NCI-H2107 (cell line): Measurements from ENCODE around the gene NFYA.

ENCODE experiments used
- DNase-seq: peaks from one replicate; lab custom pipeline; 2025; lab: John Stamatoyannopoulos, UW

Gene NFYA

GRCh38 chr6:41046084-41046483 is 26.7 kb upstream of the NFYA start:
- DNase-seq: no peak

GRCh38 chr6:41047306-41047705 is 25.5 kb upstream of the NFYA start:
- DNase-seq: no peak

- no peak for DNase-seq
Measured at GRCh38 chr6:41047745-41048732, 24.7 kb upstream of the NFYA start.

- DNase-seq: no peak
Measured at GRCh38 chr6:41049521-41049920, 23.3 kb upstream of the NFYA start.

GRCh38 chr6:41049955-41050354 is 22.8 kb upstream of the NFYA start:
- no peak for DNase-seq

- no peak for DNase-seq
Measured at GRCh38 chr6:41050536-41050935, 22.2 kb upstream of the NFYA start.

- DNase-seq: no peak
Measured at GRCh38 chr6:41051873-41052272, 20.9 kb upstream of the NFYA start.

- no peak for DNase-seq
Measured at GRCh38 chr6:41053041-41053440, 19.7 kb upstream of the NFYA start, which contains the start of gene APOBEC2. APOBEC2 (plus strand) TSS chr6:41053202; CDS start chr6:41053348, 146 bp downstream.

- no peak for DNase-seq
Measured at GRCh38 chr6:41054511-41054910, 18.3 kb upstream of the NFYA start.

- no peak for DNase-seq
Measured at GRCh38 chr6:41055149-41055548, 17.6 kb upstream of the NFYA start.

GRCh38 chr6:41056768-41057490 is 15.8 kb upstream of the NFYA start:
- no peak for DNase-seq

- no peak for DNase-seq
Measured at GRCh38 chr6:41058783-41059181, 14.0 kb upstream of the NFYA start.

- DNase-seq: no peak
Measured at GRCh38 chr6:41059556-41059955, 13.2 kb upstream of the NFYA start.

- DNase-seq: no peak
Measured at GRCh38 chr6:41061196-41061726, 11.5 kb upstream of the NFYA start.

- no peak for DNase-seq
Measured at GRCh38 chr6:41062056-41062455, 10.7 kb upstream of the NFYA start.

GRCh38 chr6:41063884-41064285 is 8.9 kb upstream of the NFYA start:
- no peak for DNase-seq

GRCh38 chr6:41064841-41065240 is 7.9 kb upstream of the NFYA start:
- DNase-seq: no peak

- no peak for DNase-seq
Measured at GRCh38 chr6:41065550-41066026, 7.2 kb upstream of the NFYA start.

GRCh38 chr6:41066867-41067304 is 5.9 kb upstream of the NFYA start:
- peak; percentile 9 for DNase-seq

GRCh38 chr6:41071501-41071922 is 1.3 kb upstream of the NFYA start:
- no peak for DNase-seq

GRCh38 chr6:41071923-41072835 is 595 bp upstream of the NFYA start, which contains the start of gene OARD1:
OARD1 (minus strand) TSS chr6:41072356; CDS start chr6:41071634, 722 bp downstream.
- DNase-seq: peak; percentile 93
